HepG2 (cell line): ENCODE measurements around the gene FAM13B. TPM values are rescaled to one million over a fixed set of nuclear protein-coding genes. Genes with fewer than 3 reads are reported as not detected.

Source experiments
- ATAC-seq: fragments of 200-7000 bp; cut with Tn5 transposase; 3 replicates; pipeline ENCODE4 v1.9.1; 2020; ENCODE audit warnings: mild to moderate bottlenecking, moderate library complexity
- BruUV-seq: library from RNA; stranded (reverse); fragments of 400-500 nt; replicated peaks from 2 replicates; lab custom pipeline; 2021; lab: Mats Ljungman, UMichigan
- CTCF ChIA-PET: fragments of 300-600 bp; formaldehyde crosslinking; extraction: SDS; loops from one replicate; lab custom pipeline; 2021; ENCODE audit warnings: low total read pairs, inconsistent platforms, low intra/inter-chr PET ratio; lab: Yijun Ruan, JAX
- POLR2A ChIA-PET: fragments of 350-600 bp; sonication (Branson Sonifier 250); formaldehyde crosslinking; loops from one replicate; lab custom pipeline; 2020; ENCODE audit warnings: antibody characterized with exemption, inconsistent platforms; lab: Yijun Ruan, JAX
- DNase-seq: peaks from one replicate; pipeline ENCODE4 v3.0.0-alpha.2; 2015; ENCODE audit warnings: low spot score
- FAIRE-seq: peaks from 3 replicates; lab custom pipeline; 2011; peaks lifted over from hg19 to GRCh38; lab: Jason Lieb, UNC
- H2AFZ ChIP-seq: one replicate; pipeline ENCODE4 v1.6.1; 2011; ENCODE audit warnings: low read length, inconsistent platforms
- H3K27ac ChIP-seq: fragments of 300-600 bp; 3 replicates; pipeline ENCODE4 v1.8.0; 2011; ENCODE audit warnings: mixed run types, mild to moderate bottlenecking, mixed read lengths, low read length, inconsistent platforms; ENCODE audit not compliant: insufficient read depth; ENCODE audit errors: extremely low read length
- H3K27me3 ChIP-seq, 2 experiments: fragments of 200-600 bp in 1 of 2; 2 replicates in 1 of 2; 3 replicates in 1 of 2; pipeline versions ENCODE4 v1.6.0 to v1.8.0; 2011; ENCODE audit warnings: low read length in 2 of 2, mild to moderate bottlenecking in 2 of 2, moderate library complexity in 2 of 2, inconsistent platforms in 1 of 2; ENCODE audit not compliant: insufficient read depth in 2 of 2, control insufficient read depth in 1 of 2
- H3K36me3 ChIP-seq, 2 experiments: fragments of 200-600 bp in 1 of 2; replicated peaks in 1 of 2; 2 replicates in 1 of 2; 3 replicates in 1 of 2; pipeline versions ENCODE4 v1.5.1 to v1.8.0; 2011; ENCODE audit warnings: low read length in 2 of 2, inconsistent platforms in 1 of 2; ENCODE audit not compliant: insufficient read depth in 2 of 2, control insufficient read depth in 1 of 2
- H3K4me1 ChIP-seq: 2 replicates; pipeline ENCODE4 v1.5.1; 2012; ENCODE audit warnings: low read length, inconsistent platforms; ENCODE audit not compliant: insufficient read depth
- H3K4me2 ChIP-seq: 2 replicates; pipeline ENCODE4 v1.6.0; 2011; ENCODE audit warnings: low read depth, low read length, inconsistent platforms
- H3K4me3 ChIP-seq, 3 experiments: fragments of 200-600 bp in 1 of 3; sonication (generic), shearing (Covaris generic) in 1 of 3; replicated peaks in 1 of 3; 2 replicates each; pipeline ENCODE4 v1.5.1; 2011 to 2016; ENCODE audit warnings: low read length in 3 of 3, inconsistent platforms in 2 of 3, low read depth in 2 of 3, mild to moderate bottlenecking in 2 of 3, control low read depth in 1 of 3, mixed read lengths in 1 of 3; ENCODE audit not compliant: insufficient read depth in 1 of 3
- H3K79me2 ChIP-seq: one replicate; pipeline ENCODE4 v1.6.1; 2011; ENCODE audit warnings: low read length, inconsistent platforms; ENCODE audit not compliant: insufficient read depth
- H3K9ac ChIP-seq: 2 replicates; pipeline ENCODE4 v1.6.0; 2011; ENCODE audit warnings: mild to moderate bottlenecking, low read depth, low read length, inconsistent platforms; ENCODE audit not compliant: insufficient read depth
- H3K9me3 ChIP-seq: 2 replicates; pipeline ENCODE4 v1.5.1; 2012; ENCODE audit warnings: mild to moderate bottlenecking, low read length
- H4K20me1 ChIP-seq: 2 replicates; pipeline ENCODE4 v1.6.0; 2011; ENCODE audit warnings: inconsistent platforms, mild to moderate bottlenecking, low read length, moderate library complexity; ENCODE audit not compliant: insufficient read depth
- EEA1 ChIP-seq: sonication (generic); formaldehyde crosslinking; IDR thresholded peaks from 2 replicates; pipeline ENCODE4 v1.5.1; 2020; ENCODE audit warnings: mild to moderate bottlenecking, missing genetic modification reagents, borderline replicate concordance
- GRHL1 ChIP-seq: sonication (generic); formaldehyde crosslinking; conservative IDR thresholded peaks from 2 replicates; pipeline ENCODE4 v1.8.0; 2022; ENCODE audit warnings: missing genetic modification reagents
- ISL2 ChIP-seq: sonication (generic); formaldehyde crosslinking; IDR thresholded peaks from 2 replicates; pipeline ENCODE4 v1.5.0; 2020; ENCODE audit warnings: missing genetic modification reagents
- KAT2B ChIP-seq: fragments of 150-350 bp; IDR thresholded peaks from 2 replicates; pipeline ENCODE4 v1.6.1; 2014; ENCODE audit warnings: low read depth, low read length, borderline replicate concordance
- KAT7 ChIP-seq: IDR thresholded peaks from 2 replicates; pipeline ENCODE4 v1.6.1; 2018; ENCODE audit warnings: borderline replicate concordance, missing compliant biosample characterization
- MIER3 ChIP-seq: IDR thresholded peaks from 2 replicates; pipeline ENCODE4 v1.6.1; 2016; ENCODE audit warnings: missing compliant biosample characterization, borderline replicate concordance
- NFE2L2 ChIP-seq: fragments of 150-350 bp; IDR thresholded peaks from 2 replicates; pipeline ENCODE4 v1.6.1; 2014; ENCODE audit warnings: low read length
- RFX1 ChIP-seq: fragments of 450-650 bp; IDR thresholded peaks from 2 replicates; pipeline ENCODE4 v1.6.1; 2017
- ZBTB33 ChIP-seq: sonication (generic); formaldehyde crosslinking; IDR thresholded peaks from 2 replicates; pipeline ENCODE4 v1.4.0; 2020; ENCODE audit warnings: missing genetic modification reagents
- ZBTB4 ChIP-seq: sonication (generic); formaldehyde crosslinking; IDR thresholded peaks from 2 replicates; pipeline ENCODE4 v1.4.0; 2020; ENCODE audit warnings: missing genetic modification reagents, mild to moderate bottlenecking, borderline replicate concordance
- ZBTB7A ChIP-seq: sonication (generic); formaldehyde crosslinking; IDR thresholded peaks from 2 replicates; pipeline ENCODE4 v1.8.0; 2022; ENCODE audit warnings: mild to moderate bottlenecking, missing genetic modification reagents
- ZNF264 ChIP-seq: sonication (generic); formaldehyde crosslinking; IDR thresholded peaks from 2 replicates; pipeline ENCODE4 v1.4.0; 2020; ENCODE audit warnings: missing genetic modification reagents
- WGBS: methylation state at CpG from one replicate; pipeline ENCODE4 v1.1.6; 2017; ENCODE audit warnings: low lambda C conversion rate; 5-methylcytosine and 5-hydroxymethylcytosine counted together
- in situ Hi-C: cut with HindIII; loops from 2 replicates; pipeline ENCODE4 v1.10.0; 2017; ENCODE audit warnings: low pct_unique_long_range_greater_than_20kb; ENCODE audit not compliant: extremely low pct_ligation_motif_present
- intact Hi-C: fragments of 100-400 bp; cut with micrococcal nuclease; formaldehyde crosslinking; loops from one replicate; pipeline ENCODE4 v1.10.0; 2022; ENCODE audit not compliant: unreplicated experiment
- polyA plus RNA-seq, 8 experiments: library from polyadenylated mRNA; depleted of rRNA in 3 of 8; stranded (reverse) in 7 of 8; unstranded in 1 of 8; fragments of >200 nt; fragmentation: Illumina TruSeq in 4 of 8; extraction: Trizol in 4 of 8; gene quantifications; 2 replicates each; pipeline versions ENCODE4 v1.2.1 to v1.2.3, GENCODE V29; 2011 to 2016; ENCODE audit warnings: low read depth in 4 of 8, missing spikeins in 1 of 8, mixed read lengths in 1 of 8; ENCODE audit not compliant: insufficient read depth in 1 of 8
- total RNA-seq, 5 experiments: library from RNA; depleted of rRNA; stranded (reverse); fragments of >200 nt; fragmentation: Illumina TruSeq; extraction: Trizol; gene quantifications; 2 replicates each; pipeline ENCODE4 v1.2.3, GENCODE V29; 2016; ENCODE audit warnings: low read depth in 1 of 5

Gene FAM13B
- total and polyA plus RNA-seq, 2 of the 13 experiments (the other 11 are each of a cell fraction or from before 2014, with no cell fraction given), result 6.9 to 11.5 TPM

- DNase-seq (no peak), FAIRE-seq (no peak)
- Histone ChIP-seq H3K4me3 (no peak overlapping the region), H3K4me2 (no peak overlapping the region), H3K9ac (no peak overlapping the region), H3K27ac (no peak overlapping the region), H2AFZ (no peak overlapping the region), H3K79me2 (no peaks in the 10 kb centered on the region), H4K20me1 (no peaks in the 10 kb centered on the region), H3K4me1 (peaks cover 73% of the 10 kb centered on the region)
- in situ Hi-C loops, result no loop called here
- ChIA-PET CTCF (no interaction called here), POLR2A (no interaction called here)
- WGBS, result 100% methylated on average over 1 of the region's 1 CpG
- intact Hi-C loops, result no loop called here
- BruUV-seq, result no TSS peak
- TF ChIP-seq MIER3 (no peak), RFX1 (no peak), ZBTB4 (CRISPR knock-in tag) (no peak), KAT2B (no peak), ZNF264 (no peak), KAT7 (CRISPR knock-in tag) (no peak), GRHL1 (CRISPR knock-in tag) (no peak), NFE2L2 (no peak), EEA1 (no peak), ISL2 (no peak), ZBTB33 (no peak), ZBTB7A (CRISPR knock-in tag) (no peak)
- TF ChIP-seq, all 625 proteins: peak for 0
- H3K27me3 ChIP-seq, result no peaks in the 10 kb centered on the region
- no peaks in the 10 kb centered on the region for H3K9me3 ChIP-seq
- ATAC-seq, result no peak
- no peaks in the 10 kb centered on the region for H3K36me3 ChIP-seq
Measured at GRCh38 chr5:137902408-137903133, 130.3 kb downstream of the FAM13B start.
